Peyer's patch (tissue), 4 donors: ENCODE measurements around the gene SPTB.

Experiments used
- POLR2A ChIP-seq, 2 donors: fragments of 450-650 bp; IDR thresholded peaks; one replicate each; pipeline ENCODE4 v1.5.1; 2017; ENCODE audit warnings: antibody characterized with exemption in 2 of 2, mild to moderate bottlenecking in 2 of 2, moderate library complexity in 2 of 2
- TF ChIP-seq, protein P1 (sequence below), 6 experiments: fragments of 450-650 bp in 4 of 6; fragments of 200-600 bp in 2 of 6; sonication (generic) in 1 of 6; IDR thresholded peaks; one replicate each; pipeline ENCODE4 v1.5.1; 2017 to 2019; ENCODE audit warnings: antibody characterized with exemption in 6 of 6, mild to moderate bottlenecking in 3 of 6, moderate library complexity in 1 of 6

DNA sequence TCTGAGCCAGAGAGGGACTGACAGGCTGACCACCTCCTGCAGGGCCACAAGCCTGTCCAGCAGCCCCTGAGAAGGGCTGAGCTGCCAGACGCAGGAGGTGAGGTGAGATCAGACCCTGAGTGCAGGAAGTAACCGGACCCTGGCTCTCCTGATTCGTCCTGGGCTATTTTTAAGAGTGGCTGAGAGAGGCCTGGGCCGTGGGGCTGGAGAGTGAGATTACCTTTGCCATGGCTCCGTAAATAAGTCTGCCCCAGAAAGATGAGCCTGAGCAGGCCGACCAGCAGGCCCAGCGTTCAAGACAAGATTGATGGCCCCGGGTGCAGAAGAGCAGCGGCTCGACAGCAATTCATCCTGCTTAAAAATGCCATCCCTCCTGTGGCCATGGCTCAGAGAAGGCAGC, 54.2 kb downstream of the SPTB start:
- TF ChIP-seq, protein P1, sequence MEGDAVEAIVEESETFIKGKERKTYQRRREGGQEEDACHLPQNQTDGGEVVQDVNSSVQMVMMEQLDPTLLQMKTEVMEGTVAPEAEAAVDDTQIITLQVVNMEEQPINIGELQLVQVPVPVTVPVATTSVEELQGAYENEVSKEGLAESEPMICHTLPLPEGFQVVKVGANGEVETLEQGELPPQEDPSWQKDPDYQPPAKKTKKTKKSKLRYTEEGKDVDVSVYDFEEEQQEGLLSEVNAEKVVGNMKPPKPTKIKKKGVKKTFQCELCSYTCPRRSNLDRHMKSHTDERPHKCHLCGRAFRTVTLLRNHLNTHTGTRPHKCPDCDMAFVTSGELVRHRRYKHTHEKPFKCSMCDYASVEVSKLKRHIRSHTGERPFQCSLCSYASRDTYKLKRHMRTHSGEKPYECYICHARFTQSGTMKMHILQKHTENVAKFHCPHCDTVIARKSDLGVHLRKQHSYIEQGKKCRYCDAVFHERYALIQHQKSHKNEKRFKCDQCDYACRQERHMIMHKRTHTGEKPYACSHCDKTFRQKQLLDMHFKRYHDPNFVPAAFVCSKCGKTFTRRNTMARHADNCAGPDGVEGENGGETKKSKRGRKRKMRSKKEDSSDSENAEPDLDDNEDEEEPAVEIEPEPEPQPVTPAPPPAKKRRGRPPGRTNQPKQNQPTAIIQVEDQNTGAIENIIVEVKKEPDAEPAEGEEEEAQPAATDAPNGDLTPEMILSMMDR (IDR thresholded peaks at IDR 0.05): no peak
- no peak for TF ChIP-seq POLR2A (IDR thresholded peaks at IDR 0.05)
